ENCODE data around the gene SASS6.

SASS6 gene

DNA sequence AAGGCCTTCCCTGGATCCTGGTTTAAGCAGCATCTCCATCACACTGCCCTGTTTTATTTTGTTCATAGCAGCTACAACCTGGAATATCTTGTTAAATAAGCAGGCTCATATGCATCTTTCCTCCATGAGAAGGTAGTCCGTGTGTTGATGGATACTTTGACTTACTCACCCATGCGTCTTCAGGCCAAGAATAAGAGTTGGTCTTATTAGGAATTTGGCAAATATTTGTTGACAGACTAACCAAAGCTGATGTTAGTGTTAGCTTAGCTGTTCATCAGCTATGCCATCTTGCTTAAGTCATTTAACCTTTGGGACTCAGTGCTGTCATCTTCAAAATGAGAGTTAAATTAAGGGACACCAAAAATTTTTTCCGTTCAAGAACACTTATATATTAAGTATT lies 59.2 kb downstream of the SASS6 start:
- no peak overlapping the region for H3K4me3 ChIP-seq (ENCODE audit: low read depth, low read length)
- DNase-seq (ENCODE audit: low read depth) = no peak
- TF ChIP-seq, protein P1, sequence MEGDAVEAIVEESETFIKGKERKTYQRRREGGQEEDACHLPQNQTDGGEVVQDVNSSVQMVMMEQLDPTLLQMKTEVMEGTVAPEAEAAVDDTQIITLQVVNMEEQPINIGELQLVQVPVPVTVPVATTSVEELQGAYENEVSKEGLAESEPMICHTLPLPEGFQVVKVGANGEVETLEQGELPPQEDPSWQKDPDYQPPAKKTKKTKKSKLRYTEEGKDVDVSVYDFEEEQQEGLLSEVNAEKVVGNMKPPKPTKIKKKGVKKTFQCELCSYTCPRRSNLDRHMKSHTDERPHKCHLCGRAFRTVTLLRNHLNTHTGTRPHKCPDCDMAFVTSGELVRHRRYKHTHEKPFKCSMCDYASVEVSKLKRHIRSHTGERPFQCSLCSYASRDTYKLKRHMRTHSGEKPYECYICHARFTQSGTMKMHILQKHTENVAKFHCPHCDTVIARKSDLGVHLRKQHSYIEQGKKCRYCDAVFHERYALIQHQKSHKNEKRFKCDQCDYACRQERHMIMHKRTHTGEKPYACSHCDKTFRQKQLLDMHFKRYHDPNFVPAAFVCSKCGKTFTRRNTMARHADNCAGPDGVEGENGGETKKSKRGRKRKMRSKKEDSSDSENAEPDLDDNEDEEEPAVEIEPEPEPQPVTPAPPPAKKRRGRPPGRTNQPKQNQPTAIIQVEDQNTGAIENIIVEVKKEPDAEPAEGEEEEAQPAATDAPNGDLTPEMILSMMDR (IDR thresholded peaks at IDR 0.05; ENCODE audit: low read depth, low read length, missing control alignments) = no peak

DNA sequence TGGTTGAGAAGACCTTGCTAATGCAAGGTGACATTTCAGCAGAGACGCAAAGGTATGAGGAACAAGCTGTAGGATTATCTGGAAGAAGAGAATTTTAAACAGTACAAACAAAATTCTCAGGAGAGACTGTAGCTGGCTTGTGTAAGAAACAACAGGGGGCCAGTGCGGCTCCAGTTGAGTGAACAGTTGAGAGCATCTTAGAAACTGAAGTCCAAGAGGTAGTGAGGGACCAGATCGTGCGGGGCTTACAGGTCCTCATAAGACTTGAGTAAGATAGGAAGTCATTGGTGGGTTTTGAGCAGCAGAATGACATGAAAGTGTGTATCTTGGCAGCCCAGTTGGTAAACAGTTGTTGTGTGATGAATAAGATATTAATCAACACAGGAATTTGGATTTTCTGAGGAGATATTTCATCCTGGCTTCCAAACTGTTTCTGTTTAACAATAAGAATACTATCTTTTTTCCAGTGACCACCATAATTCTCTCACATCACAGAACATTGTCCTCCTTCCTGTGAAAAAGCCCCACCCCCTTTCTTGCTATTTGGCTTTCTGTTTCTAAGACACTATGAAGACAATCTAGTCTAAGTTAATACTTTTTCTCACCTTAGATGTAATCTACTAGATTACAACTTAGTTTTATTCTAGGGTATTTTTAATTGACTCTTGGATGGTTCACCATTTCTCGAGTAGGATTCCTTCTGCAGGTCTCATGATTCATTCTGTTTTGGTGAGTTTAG lies 62.4 kb downstream of the SASS6 start:
- no peak overlapping the region for H3K4me3 ChIP-seq (ENCODE audit: low read depth, low read length)
- DNase-seq (ENCODE audit: low read depth) = no peak
- TF ChIP-seq, protein P1 (IDR thresholded peaks at IDR 0.05; ENCODE audit: low read depth, low read length, missing control alignments) = no peak

DNA sequence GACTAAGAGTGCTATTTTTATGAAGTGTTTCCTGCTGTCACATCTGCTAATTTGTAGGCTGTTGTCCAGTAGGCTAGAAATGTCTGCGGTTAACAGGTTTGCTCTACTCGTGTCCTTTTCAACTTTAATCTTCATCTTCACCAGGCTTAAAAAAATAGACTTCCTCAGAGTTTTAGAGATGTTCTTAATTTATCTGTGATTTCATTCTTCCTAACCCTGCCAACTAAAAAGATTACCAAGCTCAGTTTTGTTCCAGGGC lies 66.8 kb downstream of the SASS6 start:
- TF ChIP-seq, protein P1 (IDR thresholded peaks at IDR 0.05; ENCODE audit: low read depth, low read length, missing control alignments) = no peak
- DNase-seq (ENCODE audit: low read depth) = no peak
- no peak overlapping the region for H3K4me3 ChIP-seq (ENCODE audit: low read depth, low read length)

DNA sequence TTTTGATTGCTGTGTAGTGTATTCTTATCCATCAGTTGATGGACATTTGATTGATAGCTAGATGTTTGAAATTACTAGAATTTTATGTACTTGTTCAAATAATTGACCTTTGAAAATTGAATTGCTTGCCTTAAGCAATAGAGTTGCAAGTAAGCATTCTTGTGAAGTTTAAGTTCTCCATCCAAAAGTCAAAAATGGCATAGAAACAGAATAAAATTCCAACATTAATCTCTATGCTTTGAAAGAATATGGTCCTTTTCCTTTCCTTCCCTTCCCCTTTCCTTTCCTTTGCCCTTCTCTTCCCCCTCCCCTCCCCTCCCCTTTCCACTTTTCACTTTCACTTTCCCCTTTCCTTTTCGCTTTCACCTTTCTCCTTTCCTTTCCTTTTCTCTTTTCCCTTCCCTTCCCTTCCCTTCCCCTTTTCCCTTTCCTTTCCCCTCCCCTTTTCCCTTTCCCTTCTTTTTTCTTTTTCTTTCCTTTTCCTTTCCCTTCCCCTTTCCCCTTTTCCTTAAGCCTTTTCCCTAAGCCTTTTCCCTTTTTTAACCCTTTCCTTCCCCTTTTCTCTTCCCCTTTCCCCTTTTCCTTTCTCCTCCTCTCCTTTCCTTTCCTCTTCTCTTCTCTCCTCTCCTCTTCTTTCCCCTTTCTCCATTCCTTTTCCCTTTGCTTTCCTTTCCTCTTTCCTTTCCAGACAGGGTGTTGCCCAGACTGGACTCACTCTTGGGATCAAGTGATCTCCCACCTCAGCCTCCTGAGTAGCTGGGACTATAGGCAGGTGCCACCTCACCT lies 67.4 kb downstream of the SASS6 start:
- H3K4me3 ChIP-seq (ENCODE audit: low read depth, low read length) = no peak overlapping the region
- TF ChIP-seq, protein P1 (IDR thresholded peaks at IDR 0.05; ENCODE audit: low read depth, low read length, missing control alignments) = no peak
- DNase-seq (ENCODE audit: low read depth) = no peak

DNA sequence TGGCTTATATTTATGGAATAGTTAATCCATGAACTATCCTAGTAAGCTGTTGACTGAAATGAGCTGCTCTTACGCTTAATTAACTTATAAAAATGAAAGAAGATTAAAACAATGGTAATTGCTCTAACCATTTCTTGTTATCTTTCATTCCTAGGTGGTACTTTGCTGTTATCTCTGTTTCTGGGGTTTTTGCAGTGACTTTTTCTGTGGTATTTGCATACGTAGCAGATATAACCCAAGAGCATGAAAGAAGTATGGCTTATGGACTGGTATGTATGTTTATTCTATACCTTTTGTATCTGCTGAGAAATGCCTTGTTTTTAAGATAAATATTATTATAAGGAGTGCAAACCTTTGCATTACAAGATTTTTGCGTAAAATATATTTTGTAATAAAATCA lies 71.0 kb downstream of the SASS6 start:
- TF ChIP-seq, protein P1 (IDR thresholded peaks at IDR 0.05; ENCODE audit: low read depth, low read length, missing control alignments) = no peak
- no peak for DNase-seq (ENCODE audit: low read depth)
- no peak overlapping the region for H3K4me3 ChIP-seq (ENCODE audit: low read depth, low read length)

DNA sequence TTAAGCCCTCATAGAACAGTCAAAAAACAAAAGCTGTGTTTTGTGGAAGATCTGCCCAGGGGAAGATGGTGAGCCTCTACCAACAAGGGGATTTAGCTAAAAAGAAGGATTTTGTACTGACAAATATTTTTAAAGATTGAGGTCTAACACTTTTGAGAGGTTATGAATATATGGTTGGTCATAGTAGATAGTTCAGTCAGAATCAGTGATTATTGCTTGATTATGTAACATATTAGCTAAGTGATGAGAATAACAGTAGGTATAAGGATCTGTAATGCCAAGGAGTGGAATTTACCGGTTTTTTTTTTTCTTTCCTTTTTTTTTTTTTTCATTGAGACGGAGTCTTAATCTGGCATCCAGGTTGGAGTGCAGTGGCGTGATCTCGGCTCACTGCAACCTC lies 79.0 kb downstream of the SASS6 start:
- no peak for DNase-seq (ENCODE audit: low read depth)
- TF ChIP-seq, protein P1 (IDR thresholded peaks at IDR 0.05; ENCODE audit: low read depth, low read length, missing control alignments) = no peak
- H3K4me3 ChIP-seq (ENCODE audit: low read depth, low read length) = no peak overlapping the region

DNA sequence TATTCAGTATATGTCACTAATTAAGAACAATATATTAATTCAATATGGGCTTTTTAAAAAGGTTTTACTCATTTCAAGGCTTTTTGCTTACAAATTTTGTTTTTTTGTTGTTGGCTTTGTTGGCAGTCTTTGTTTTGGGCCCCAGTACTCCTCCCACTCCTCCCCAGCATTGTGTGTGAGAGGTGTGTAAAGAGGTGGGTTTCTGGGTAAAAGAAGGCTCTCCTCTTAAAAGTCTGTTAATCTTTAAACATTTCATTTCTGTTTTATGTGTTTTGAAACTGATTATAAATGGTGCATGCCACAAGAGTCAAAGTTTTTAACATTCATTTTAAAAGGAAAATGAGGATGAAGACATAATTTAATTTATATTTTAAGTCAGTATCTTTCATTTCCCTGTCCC lies 79.6 kb downstream of the SASS6 start:
- no peak overlapping the region for H3K4me3 ChIP-seq (ENCODE audit: low read depth, low read length)
- TF ChIP-seq, protein P1 (IDR thresholded peaks at IDR 0.05; ENCODE audit: low read depth, low read length, missing control alignments) = no peak
- no peak for DNase-seq (ENCODE audit: low read depth)
